ENCODE results near the gene NBL1. TPM values are rescaled to one million over a fixed set of nuclear protein-coding genes. Genes with fewer than 3 reads are reported as not detected.

NBL1 gene
- total and polyA plus RNA-seq, 9 of the 15 experiments (the other 6 are each of a cell fraction or from before 2014, with no cell fraction given): 0.10 to 3.7 (median 1.8) TPM; not detected in 1

DNA sequence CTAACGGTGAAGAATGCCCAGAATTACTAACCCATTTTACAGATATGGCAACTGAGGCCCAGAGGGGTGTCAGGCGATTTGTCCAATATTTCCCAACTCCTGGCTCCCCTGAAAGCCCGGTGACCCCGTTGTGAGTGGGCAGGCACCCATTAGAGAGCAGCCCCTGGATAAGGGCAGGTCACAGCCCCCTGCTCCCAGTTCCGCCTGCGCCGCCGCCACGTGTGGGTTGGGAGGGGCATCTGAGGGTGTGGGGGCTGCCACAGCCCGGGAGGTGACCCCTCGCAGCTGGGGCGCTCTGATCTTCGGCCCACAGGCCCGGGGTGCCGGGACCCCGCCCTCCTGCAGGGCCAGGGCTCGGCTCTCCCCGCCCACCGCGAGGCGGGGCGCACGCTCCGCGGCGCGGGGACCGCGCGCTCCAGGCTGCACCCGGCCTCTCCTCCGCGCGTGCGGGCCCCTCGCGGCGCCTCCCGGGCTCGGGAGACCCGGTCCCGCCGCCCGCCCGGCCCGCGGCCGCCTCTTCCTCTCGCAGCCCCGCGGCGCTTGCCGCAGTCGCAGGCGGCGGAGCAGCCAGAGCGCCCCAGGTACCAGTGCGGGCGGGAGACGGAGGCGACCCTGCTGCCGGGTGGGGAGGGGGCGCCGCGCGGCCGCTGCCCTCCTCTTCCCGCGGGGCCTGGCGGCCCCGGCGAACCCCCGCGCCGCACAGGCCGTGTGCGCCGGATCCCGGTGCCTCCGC, 20.5 kb downstream of the NBL1 start, which contains the start of gene HTR6 (continued):
- TF ChIP-seq, protein P1, sequence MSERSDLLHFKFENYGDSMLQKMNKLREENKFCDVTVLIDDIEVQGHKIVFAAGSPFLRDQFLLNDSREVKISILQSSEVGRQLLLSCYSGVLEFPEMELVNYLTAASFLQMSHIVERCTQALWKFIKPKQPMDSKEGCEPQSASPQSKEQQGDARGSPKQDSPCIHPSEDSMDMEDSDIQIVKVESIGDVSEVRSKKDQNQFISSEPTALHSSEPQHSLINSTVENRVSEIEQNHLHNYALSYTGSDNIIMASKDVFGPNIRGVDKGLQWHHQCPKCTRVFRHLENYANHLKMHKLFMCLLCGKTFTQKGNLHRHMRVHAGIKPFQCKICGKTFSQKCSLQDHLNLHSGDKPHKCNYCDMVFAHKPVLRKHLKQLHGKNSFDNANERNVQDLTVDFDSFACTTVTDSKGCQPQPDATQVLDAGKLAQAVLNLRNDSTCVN (CRISPR knock-in tag; IDR thresholded peaks at IDR 0.05): no peak
- TF ChIP-seq SNRNP70 (optimal IDR thresholded peaks at IDR 0.05; ENCODE audit: low read depth, low read length) (no peak), MBD2 (IDR thresholded peaks at IDR 0.05; ENCODE audit: borderline replicate concordance, low read depth) (no peak), TARDBP (IDR thresholded peaks at IDR 0.05) (no peak), ZNF311 (CRISPR knock-in tag; IDR thresholded peaks at IDR 0.05) (no peak), CAMTA2 (CRISPR knock-in tag; conservative IDR thresholded peaks at IDR 0.05) (no peak), MTA3 (IDR thresholded peaks at IDR 0.05; ENCODE audit: borderline replicate concordance) (no peak), HEY1 (CRISPR knock-in tag; IDR thresholded peaks at IDR 0.05; ENCODE audit: borderline replicate concordance) (no peak), GATAD2B (IDR thresholded peaks at IDR 0.05; ENCODE audit: borderline replicate concordance) (no peak), HLTF (IDR thresholded peaks at IDR 0.05) (no peak), HOXB6 (CRISPR knock-in tag; IDR thresholded peaks at IDR 0.05; ENCODE audit: borderline replicate concordance) (no peak), CSDE1 (IDR thresholded peaks at IDR 0.05) (no peak), NFATC3 (IDR thresholded peaks at IDR 0.05) (no peak), HDGF (IDR thresholded peaks at IDR 0.05) (no peak), SIRT6 (IDR thresholded peaks at IDR 0.05; ENCODE audit: low read depth, low read length) (no peak), ZNF217 (CRISPR knock-in tag; IDR thresholded peaks at IDR 0.05) (no peak), ZKSCAN3 (CRISPR knock-in tag; IDR thresholded peaks at IDR 0.05) (no peak), BDP1 (IDR thresholded peaks at IDR 0.05; ENCODE audit: insufficient read depth, insufficient read length) (no peak)
- TF ChIP-seq, protein P2, sequence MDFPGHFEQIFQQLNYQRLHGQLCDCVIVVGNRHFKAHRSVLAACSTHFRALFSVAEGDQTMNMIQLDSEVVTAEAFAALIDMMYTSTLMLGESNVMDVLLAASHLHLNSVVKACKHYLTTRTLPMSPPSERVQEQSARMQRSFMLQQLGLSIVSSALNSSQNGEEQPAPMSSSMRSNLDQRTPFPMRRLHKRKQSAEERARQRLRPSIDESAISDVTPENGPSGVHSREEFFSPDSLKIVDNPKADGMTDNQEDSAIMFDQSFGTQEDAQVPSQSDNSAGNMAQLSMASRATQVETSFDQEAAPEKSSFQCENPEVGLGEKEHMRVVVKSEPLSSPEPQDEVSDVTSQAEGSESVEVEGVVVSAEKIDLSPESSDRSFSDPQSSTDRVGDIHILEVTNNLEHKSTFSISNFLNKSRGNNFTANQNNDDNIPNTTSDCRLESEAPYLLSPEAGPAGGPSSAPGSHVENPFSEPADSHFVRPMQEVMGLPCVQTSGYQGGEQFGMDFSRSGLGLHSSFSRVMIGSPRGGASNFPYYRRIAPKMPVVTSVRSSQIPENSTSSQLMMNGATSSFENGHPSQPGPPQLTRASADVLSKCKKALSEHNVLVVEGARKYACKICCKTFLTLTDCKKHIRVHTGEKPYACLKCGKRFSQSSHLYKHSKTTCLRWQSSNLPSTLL (IDR thresholded peaks at IDR 0.05): no peak
- TF ChIP-seq, protein P3, sequence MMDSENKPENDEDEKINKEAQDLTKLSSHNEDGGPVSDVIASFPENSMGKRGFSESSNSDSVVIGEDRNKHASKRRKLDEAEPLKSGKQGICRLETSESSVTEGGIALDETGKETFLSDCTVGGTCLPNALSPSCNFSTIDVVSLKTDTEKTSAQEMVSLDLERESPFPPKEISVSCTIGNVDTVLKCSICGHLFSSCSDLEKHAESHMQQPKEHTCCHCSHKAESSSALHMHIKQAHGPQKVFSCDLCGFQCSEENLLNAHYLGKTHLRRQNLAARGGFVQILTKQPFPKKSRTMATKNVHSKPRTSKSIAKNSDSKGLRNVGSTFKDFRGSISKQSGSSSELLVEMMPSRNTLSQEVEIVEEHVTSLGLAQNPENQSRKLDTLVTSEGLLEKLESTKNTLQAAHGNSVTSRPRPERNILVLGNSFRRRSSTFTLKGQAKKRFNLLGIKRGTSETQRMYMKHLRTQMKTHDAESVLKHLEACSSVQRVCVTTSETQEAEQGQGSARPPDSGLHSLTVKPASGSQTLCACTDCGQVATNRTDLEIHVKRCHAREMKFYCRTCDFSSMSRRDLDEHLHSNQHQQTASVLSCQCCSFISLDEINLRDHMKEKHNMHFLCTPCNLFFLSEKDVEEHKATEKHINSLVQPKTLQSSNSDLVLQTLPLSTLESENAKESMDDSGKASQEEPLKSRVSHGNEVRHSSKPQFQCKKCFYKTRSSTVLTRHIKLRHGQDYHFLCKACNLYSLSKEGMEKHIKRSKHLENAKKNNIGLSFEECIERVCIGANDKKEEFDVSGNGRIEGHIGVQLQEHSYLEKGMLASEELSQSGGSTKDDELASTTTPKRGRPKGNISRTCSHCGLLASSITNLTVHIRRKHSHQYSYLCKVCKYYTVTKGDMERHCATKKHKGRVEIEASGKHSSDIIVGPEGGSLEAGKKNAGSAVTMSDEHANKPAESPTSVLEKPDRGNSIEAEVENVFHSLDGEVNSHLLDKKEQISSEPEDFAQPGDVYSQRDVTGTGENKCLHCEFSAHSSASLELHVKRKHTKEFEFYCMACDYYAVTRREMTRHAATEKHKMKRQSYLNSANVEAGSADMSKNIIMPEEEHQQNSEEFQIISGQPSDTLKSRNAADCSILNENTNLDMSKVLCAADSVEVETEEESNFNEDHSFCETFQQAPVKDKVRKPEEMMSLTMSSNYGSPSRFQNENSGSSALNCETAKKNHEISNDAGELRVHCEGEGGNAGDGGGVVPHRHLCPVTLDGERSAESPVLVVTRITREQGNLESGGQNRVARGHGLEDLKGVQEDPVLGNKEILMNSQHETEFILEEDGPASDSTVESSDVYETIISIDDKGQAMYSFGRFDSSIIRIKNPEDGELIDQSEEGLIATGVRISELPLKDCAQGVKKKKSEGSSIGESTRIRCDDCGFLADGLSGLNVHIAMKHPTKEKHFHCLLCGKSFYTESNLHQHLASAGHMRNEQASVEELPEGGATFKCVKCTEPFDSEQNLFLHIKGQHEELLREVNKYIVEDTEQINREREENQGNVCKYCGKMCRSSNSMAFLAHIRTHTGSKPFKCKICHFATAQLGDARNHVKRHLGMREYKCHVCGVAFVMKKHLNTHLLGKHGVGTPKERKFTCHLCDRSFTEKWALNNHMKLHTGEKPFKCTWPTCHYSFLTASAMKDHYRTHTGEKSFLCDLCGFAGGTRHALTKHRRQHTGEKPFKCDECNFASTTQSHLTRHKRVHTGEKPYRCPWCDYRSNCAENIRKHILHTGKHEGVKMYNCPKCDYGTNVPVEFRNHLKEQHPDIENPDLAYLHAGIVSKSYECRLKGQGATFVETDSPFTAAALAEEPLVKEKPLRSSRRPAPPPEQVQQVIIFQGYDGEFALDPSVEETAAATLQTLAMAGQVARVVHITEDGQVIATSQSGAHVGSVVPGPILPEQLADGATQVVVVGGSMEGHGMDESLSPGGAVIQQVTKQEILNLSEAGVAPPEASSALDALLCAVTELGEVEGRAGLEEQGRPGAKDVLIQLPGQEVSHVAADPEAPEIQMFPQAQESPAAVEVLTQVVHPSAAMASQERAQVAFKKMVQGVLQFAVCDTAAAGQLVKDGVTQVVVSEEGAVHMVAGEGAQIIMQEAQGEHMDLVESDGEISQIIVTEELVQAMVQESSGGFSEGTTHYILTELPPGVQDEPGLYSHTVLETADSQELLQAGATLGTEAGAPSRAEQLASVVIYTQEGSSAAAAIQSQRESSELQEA (IDR thresholded peaks at IDR 0.05; ENCODE audit: low read depth): no peak
